ENCODE data around the gene BMPR1A. TPM values are rescaled to one million over a fixed set of nuclear protein-coding genes. Genes with fewer than 3 reads are reported as not detected.

BMPR1A gene
- polyA plus RNA-seq, 2 of the 4 experiments (the other 2 are of a cell fraction) = 25.5 to 39.0 TPM

DNA sequence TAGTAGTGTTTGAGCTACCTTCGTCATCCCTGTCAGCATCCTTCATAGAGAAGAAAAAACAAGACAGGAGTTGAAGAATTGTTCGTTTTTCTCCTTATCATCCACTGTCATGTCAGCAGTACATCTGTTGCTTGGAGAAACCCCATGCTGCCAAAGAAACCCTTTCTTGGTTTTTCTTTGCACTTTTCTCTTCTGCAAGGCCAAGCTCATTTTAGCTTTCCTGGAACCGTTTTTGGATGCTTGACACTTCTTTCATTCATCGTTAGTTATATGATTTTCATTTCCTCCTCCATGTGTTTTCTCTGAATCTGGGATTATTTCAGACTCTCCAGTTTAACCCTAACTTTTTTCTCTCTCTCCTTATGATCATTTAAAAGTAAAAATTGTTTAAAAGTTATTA, 142.1 kb downstream of the BMPR1A start:
- Histone ChIP-seq H3K4me2 (no peak overlapping the region), H3K4me1 (no peaks in the 10 kb centered on the region), H3K27ac (no peak overlapping the region), H3K9me3 (no peaks in the 10 kb centered on the region), H3K4me3 (no peak overlapping the region)
- POLR2A ChIA-PET = no interaction called here
- CTCF ChIA-PET = interaction anchor here (0.6 to 4.4 kb wide), 15 partner anchors 11 to 214 kb away, joined by 3 to 37 read pairs (median 6); no protein-coding TSS in a partner anchor
- TF ChIP-seq, protein P1, sequence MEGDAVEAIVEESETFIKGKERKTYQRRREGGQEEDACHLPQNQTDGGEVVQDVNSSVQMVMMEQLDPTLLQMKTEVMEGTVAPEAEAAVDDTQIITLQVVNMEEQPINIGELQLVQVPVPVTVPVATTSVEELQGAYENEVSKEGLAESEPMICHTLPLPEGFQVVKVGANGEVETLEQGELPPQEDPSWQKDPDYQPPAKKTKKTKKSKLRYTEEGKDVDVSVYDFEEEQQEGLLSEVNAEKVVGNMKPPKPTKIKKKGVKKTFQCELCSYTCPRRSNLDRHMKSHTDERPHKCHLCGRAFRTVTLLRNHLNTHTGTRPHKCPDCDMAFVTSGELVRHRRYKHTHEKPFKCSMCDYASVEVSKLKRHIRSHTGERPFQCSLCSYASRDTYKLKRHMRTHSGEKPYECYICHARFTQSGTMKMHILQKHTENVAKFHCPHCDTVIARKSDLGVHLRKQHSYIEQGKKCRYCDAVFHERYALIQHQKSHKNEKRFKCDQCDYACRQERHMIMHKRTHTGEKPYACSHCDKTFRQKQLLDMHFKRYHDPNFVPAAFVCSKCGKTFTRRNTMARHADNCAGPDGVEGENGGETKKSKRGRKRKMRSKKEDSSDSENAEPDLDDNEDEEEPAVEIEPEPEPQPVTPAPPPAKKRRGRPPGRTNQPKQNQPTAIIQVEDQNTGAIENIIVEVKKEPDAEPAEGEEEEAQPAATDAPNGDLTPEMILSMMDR (IDR thresholded peaks at IDR 0.05) = no peak
- TF ChIP-seq RFX5 (IDR thresholded peaks at IDR 0.05) (no peak), HEYL (CRISPR knock-in tag; IDR thresholded peaks at IDR 0.05) (no peak)
- TF ChIP-seq, protein P2, sequence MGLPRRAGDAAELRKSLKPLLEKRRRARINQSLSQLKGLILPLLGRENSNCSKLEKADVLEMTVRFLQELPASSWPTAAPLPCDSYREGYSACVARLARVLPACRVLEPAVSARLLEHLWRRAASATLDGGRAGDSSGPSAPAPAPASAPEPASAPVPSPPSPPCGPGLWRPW (IDR thresholded peaks at IDR 0.05) = no peak
- TF ChIP-seq, protein P3, sequence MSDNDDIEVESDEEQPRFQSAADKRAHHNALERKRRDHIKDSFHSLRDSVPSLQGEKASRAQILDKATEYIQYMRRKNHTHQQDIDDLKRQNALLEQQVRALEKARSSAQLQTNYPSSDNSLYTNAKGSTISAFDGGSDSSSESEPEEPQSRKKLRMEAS (IDR thresholded peaks at IDR 0.05) = no peak
- no peak for DNase-seq (ENCODE audit: low read depth in 1 of 2, low spot score in 1 of 2)
- WGBS (ENCODE audit: missing lambda C conversion rate) = 70% methylated on average over 4 of the region's 4 CpGs
- no peak for ATAC-seq
- no peak for FAIRE-seq

DNA sequence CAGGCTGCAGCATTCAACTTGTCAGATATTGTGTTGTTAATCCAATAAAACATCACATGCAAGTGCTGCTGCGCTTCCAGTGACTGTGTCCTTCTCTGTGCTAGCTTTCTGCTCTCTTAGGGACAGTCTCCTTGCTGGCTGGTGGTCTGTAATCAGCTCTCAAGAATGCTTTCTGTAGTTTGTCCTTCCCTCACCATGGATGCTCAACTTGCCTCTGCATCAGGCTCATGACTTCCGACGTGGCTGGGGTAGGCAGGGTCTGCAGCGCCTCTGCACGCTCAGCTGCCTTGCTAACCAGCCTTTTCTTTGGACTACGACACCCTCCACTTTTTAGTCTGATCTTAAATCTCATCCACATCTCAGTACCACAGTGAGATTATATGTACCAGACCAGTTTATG, 142.7 kb downstream of the BMPR1A start:
- no peak overlapping the region for H3K4me2 ChIP-seq
- no peak for FAIRE-seq

DNA sequence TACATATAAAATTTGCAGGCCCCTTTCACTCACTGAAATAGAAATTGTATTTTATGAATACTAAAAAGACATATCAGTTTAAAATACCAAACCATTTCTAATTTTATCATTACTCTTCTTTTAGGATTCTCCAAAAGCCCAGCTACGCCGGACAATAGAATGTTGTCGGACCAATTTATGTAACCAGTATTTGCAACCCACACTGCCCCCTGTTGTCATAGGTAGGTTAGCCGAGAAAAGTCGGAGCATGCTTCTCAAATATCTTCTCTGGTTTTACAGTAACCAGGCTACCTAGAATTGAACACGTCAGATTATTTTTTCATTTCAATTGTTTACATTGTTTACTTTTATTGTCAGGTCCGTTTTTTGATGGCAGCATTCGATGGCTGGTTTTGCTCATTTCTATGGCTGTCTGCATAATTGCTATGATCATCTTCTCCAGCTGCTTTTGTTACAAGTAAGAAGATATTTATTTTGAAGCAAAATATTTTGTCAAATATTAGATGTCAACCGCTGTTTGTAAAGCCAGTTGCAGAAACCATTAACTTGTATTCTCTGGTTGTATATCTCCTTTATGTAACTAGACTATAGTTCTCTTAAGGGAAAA, 143.4 kb downstream of the BMPR1A start:
- peak; percentile 59 to 77 for DNase-seq (ENCODE audit: low read depth in 1 of 2, low spot score in 1 of 2)
- Histone ChIP-seq H3K4me2 (no peak overlapping the region), H3K9me3 (no peaks in the 10 kb centered on the region), H3K27ac (no peak overlapping the region), H3K4me3 (no peak overlapping the region), H3K4me1 (no peaks in the 10 kb centered on the region)
- 15% methylated on average over 9 of the region's 9 CpGs for WGBS (ENCODE audit: missing lambda C conversion rate)
- ChIA-PET POLR2A (interaction anchor here (1.0 kb wide), 1 partner anchor 188 kb away, joined by 4 read pairs; no protein-coding TSS in a partner anchor), CTCF (interaction anchor here (0.6 to 4.4 kb wide), 33 partner anchors 8 to 389 kb away, joined by 3 to 37 read pairs (median 5); no protein-coding TSS in a partner anchor)
- FAIRE-seq = peak; percentile 73
- peak; percentile 77 for TF ChIP-seq SMC3 (IDR thresholded peaks at IDR 0.05)
- TF ChIP-seq, protein P1 (IDR thresholded peaks at IDR 0.05) = peak; percentile 82
- no peak for TF ChIP-seq EHF (CRISPR knock-in tag; IDR thresholded peaks at IDR 0.05)
- TF ChIP-seq RFX5 (IDR thresholded peaks at IDR 0.05) = no peak
- no peak for TF ChIP-seq ZC3H11A (IDR thresholded peaks at IDR 0.05)
- TF ChIP-seq RAD21 (conservative IDR thresholded peaks at IDR 0.05 in 1 of 2, IDR thresholded peaks at IDR 0.05 in 1 of 2) = peak; percentile 77 to 81
- TF ChIP-seq, protein P4, sequence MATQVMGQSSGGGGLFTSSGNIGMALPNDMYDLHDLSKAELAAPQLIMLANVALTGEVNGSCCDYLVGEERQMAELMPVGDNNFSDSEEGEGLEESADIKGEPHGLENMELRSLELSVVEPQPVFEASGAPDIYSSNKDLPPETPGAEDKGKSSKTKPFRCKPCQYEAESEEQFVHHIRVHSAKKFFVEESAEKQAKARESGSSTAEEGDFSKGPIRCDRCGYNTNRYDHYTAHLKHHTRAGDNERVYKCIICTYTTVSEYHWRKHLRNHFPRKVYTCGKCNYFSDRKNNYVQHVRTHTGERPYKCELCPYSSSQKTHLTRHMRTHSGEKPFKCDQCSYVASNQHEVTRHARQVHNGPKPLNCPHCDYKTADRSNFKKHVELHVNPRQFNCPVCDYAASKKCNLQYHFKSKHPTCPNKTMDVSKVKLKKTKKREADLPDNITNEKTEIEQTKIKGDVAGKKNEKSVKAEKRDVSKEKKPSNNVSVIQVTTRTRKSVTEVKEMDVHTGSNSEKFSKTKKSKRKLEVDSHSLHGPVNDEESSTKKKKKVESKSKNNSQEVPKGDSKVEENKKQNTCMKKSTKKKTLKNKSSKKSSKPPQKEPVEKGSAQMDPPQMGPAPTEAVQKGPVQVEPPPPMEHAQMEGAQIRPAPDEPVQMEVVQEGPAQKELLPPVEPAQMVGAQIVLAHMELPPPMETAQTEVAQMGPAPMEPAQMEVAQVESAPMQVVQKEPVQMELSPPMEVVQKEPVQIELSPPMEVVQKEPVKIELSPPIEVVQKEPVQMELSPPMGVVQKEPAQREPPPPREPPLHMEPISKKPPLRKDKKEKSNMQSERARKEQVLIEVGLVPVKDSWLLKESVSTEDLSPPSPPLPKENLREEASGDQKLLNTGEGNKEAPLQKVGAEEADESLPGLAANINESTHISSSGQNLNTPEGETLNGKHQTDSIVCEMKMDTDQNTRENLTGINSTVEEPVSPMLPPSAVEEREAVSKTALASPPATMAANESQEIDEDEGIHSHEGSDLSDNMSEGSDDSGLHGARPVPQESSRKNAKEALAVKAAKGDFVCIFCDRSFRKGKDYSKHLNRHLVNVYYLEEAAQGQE (IDR thresholded peaks at IDR 0.05) = no peak
- peak; percentile 87 to 90 for ATAC-seq

More for the DNA sequence above, 142.7 kb downstream of the BMPR1A start:
- ChIA-PET POLR2A (interaction anchor here (1.0 kb wide), 1 partner anchor 187 kb away, joined by 4 read pairs; no protein-coding TSS in a partner anchor), CTCF (interaction anchor here (0.8 to 4.4 kb wide), 24 partner anchors 10 to 389 kb away, joined by 3 to 37 read pairs (median 6); no protein-coding TSS in a partner anchor)
- TF ChIP-seq FOSL2 (IDR thresholded peaks at IDR 0.05) (no peak), FOSL2 (CRISPR knock-in tag; IDR thresholded peaks at IDR 0.05) (no peak), POLR2A (IDR thresholded peaks at IDR 0.05; ENCODE audit: low read length) (no peak), HOXA7 (CRISPR knock-in tag; IDR thresholded peaks at IDR 0.05) (no peak), KDM1A (IDR thresholded peaks at IDR 0.05; ENCODE audit: low read depth) (no peak), NPAS2 (CRISPR knock-in tag; IDR thresholded peaks at IDR 0.05; ENCODE audit: borderline replicate concordance) (no peak), GATA3 (IDR thresholded peaks at IDR 0.05; ENCODE audit: borderline replicate concordance) (no peak)
- TF ChIP-seq, protein P5, sequence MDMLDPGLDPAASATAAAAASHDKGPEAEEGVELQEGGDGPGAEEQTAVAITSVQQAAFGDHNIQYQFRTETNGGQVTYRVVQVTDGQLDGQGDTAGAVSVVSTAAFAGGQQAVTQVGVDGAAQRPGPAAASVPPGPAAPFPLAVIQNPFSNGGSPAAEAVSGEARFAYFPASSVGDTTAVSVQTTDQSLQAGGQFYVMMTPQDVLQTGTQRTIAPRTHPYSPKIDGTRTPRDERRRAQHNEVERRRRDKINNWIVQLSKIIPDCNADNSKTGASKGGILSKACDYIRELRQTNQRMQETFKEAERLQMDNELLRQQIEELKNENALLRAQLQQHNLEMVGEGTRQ (IDR thresholded peaks at IDR 0.05) = no peak
- TF ChIP-seq, protein P6, sequence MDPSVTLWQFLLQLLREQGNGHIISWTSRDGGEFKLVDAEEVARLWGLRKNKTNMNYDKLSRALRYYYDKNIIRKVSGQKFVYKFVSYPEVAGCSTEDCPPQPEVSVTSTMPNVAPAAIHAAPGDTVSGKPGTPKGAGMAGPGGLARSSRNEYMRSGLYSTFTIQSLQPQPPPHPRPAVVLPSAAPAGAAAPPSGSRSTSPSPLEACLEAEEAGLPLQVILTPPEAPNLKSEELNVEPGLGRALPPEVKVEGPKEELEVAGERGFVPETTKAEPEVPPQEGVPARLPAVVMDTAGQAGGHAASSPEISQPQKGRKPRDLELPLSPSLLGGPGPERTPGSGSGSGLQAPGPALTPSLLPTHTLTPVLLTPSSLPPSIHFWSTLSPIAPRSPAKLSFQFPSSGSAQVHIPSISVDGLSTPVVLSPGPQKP (IDR thresholded peaks at IDR 0.05; ENCODE audit: low read depth, low read length) = no peak
- Histone ChIP-seq H3K9me3 (no peaks in the 10 kb centered on the region), H3K27ac (no peak overlapping the region), H3K4me3 (no peak overlapping the region), H3K4me1 (no peaks in the 10 kb centered on the region)
- no peak for DNase-seq (ENCODE audit: low read depth in 1 of 2, low spot score in 1 of 2)
- ATAC-seq = peak; percentile 47 to 66; a peak in 4 of 6 replicates
- WGBS (ENCODE audit: missing lambda C conversion rate) = 74% methylated on average over 6 of the region's 6 CpGs
